Measurements from ENCODE around the gene LCN12.

The LCN12 gene

DNA sequence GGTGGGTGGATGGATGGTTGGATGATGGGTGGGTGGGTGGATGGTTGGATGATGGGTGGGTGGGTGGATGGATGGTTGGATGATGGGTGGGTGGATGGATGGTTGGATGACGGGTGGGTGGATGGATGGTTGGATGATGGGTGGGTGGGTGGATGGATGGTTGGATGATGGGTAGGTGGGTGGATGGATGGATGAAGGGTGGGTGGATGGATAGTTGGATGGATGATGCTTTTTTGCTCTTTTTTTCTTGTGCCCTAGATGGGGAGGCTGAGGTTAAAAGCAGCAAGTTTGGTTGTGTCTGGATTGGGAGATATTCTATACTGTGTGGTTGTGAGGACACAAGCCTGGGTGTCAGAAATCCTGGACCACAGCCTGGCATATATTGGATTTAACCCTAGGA is 5.4 kb downstream of the LCN12 start:
- no peak overlapping the region for H3K9ac ChIP-seq (ENCODE audit: insufficient read length, low read depth)

DNA sequence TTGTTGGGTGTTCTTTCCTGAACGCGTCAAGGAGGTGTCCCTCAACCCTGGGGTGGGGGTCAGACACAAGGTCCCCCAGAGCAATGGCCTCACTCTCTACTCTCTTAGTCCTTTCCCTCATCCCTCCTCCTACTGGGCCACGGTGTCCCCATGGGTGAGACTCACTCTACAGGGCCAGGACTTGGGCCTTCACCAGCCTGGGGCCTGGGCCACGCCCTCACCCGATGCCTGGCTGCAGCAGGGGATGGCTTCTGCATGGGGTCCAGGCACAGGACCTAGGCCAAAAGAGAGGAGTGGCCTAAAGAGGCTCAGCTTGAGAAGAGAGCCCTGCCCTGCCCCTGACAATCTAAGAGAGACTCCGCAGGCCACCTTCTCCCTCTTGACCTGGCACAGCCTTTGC is 5.8 kb downstream of the LCN12 start:
- H3K9ac ChIP-seq (ENCODE audit: insufficient read length, low read depth), result no peak overlapping the region
- peaks cover 13% of the 10 kb centered on the region for H3K4me1 ChIP-seq (ENCODE audit: insufficient read depth, insufficient read length)
- no peaks in the 10 kb centered on the region for H3K36me3 ChIP-seq (ENCODE audit: insufficient read depth, insufficient read length, low read length)
- TF ChIP-seq SUZ12 (IDR thresholded peaks at IDR 0.05; ENCODE audit: extremely low read depth, insufficient read depth, insufficient read length) (no peak), YY1 (IDR thresholded peaks at IDR 0.05; ENCODE audit: insufficient read depth, insufficient read length) (no peak), ZNF274 (IDR thresholded peaks at IDR 0.05; ENCODE audit: low read depth, low read length) (no peak)
- no peak for DNase-seq (ENCODE audit: low read depth, low spot score)
- no peaks in the 10 kb centered on the region for H3K9me3 ChIP-seq (ENCODE audit: insufficient read depth, low read length)
- no peak overlapping the region for H3K4me3 ChIP-seq (ENCODE audit: insufficient read length, low read depth)
- H3K27me3 ChIP-seq (ENCODE audit: insufficient read depth, insufficient read length), result peaks cover 10% of the 10 kb centered on the region

More for the DNA sequence above, 5.4 kb downstream of the LCN12 start:
- Histone ChIP-seq H3K9me3 (ENCODE audit: insufficient read depth, low read length) (no peaks in the 10 kb centered on the region), H3K27me3 (ENCODE audit: insufficient read depth, insufficient read length) (peaks cover 10% of the 10 kb centered on the region), H3K4me3 (ENCODE audit: insufficient read length, low read depth) (no peak overlapping the region), H3K36me3 (ENCODE audit: insufficient read depth, insufficient read length, low read length) (no peaks in the 10 kb centered on the region), H3K4me1 (ENCODE audit: insufficient read depth, insufficient read length) (peaks cover 13% of the 10 kb centered on the region)
- TF ChIP-seq SUZ12 (IDR thresholded peaks at IDR 0.05; ENCODE audit: extremely low read depth, insufficient read depth, insufficient read length), result no peak
- TF ChIP-seq ZNF274 (IDR thresholded peaks at IDR 0.05; ENCODE audit: low read depth, low read length), result no peak
- no peak for TF ChIP-seq YY1 (IDR thresholded peaks at IDR 0.05; ENCODE audit: insufficient read depth, insufficient read length)
- no peak for DNase-seq (ENCODE audit: low read depth, low spot score)

DNA sequence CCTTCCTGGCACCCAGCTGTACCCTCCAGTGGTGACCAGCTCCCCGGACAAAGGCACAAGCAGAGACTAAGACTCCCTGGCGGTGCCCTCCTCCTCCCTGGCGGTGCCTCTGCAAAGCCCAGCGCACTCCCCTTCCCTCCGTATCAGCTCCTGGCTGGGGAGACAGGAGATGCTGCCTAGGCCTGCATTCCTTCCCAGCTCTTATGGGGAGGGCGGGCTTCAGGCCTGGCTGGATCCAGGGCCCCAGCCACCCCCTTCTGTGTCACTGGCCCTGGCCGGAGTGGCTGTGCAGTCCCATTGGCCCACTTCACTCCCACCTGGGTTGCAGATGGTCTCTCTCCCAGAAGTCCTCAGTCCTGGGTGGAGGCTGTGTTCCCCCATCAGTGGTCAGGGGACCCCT is 6.4 kb downstream of the LCN12 start:
- TF ChIP-seq YY1 (IDR thresholded peaks at IDR 0.05; ENCODE audit: insufficient read depth, insufficient read length), result no peak
- TF ChIP-seq SUZ12 (IDR thresholded peaks at IDR 0.05; ENCODE audit: extremely low read depth, insufficient read depth, insufficient read length), result no peak
- no peak for TF ChIP-seq ZNF274 (IDR thresholded peaks at IDR 0.05; ENCODE audit: low read depth, low read length)
- Histone ChIP-seq H3K4me1 (ENCODE audit: insufficient read depth, insufficient read length) (peaks cover 15% of the 10 kb centered on the region), H3K27me3 (ENCODE audit: insufficient read depth, insufficient read length) (peaks cover 10% of the 10 kb centered on the region), H3K4me3 (ENCODE audit: insufficient read length, low read depth) (no peak overlapping the region), H3K9ac (ENCODE audit: insufficient read length, low read depth) (no peak overlapping the region), H3K36me3 (ENCODE audit: insufficient read depth, insufficient read length, low read length) (no peaks in the 10 kb centered on the region), H3K9me3 (ENCODE audit: insufficient read depth, low read length) (no peaks in the 10 kb centered on the region)
- DNase-seq (ENCODE audit: low read depth, low spot score), result no peak

DNA sequence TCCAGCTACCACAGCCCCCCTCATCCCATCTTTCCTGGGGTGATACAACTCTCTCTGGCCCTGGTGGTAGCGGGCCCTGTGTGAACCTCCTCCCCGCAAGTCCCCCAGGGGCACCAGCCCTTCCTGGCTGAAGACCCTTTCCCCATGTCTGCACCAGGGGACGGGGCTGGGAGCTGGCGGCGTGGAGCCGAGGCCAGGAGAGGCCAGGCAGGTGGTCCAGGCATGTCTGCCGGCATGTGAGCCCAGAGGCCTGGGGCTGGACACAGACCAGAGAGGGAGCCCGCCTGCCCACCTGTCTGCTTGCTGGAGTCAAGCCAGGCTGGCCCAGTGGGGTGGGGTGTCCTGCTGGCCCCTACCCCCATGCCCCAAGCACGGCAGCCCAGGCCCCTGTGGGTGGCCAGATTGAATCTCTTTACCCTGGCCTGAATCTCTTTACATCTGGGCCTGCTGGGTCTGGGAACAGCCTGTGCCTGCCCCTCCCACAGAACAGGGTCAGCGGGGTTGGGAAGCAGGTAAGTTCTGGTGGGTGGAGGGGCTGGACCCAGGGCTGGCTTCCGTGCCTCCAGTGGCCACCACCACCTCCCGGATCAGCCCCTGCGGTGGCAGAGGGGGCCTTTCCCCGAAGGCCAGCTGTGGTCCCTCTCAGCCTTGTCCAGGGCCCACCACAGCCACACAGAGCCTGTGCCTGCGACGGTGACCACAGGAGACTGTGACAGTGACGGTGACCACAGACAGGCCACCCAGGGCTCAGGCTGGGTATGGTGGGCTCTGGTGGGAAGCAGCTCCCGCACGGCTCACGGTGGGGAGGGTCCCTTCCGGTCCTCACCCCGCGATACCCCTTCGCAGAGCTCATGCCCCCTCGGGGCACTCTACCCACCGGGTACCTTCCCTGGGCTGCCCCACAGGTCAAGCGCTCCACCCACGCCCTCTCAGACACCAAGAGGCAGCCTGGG is 7.1 kb downstream of the LCN12 start:
- Histone ChIP-seq H3K4me1 (ENCODE audit: insufficient read depth, insufficient read length) (peaks cover 16% of the 10 kb centered on the region), H3K4me3 (ENCODE audit: insufficient read length, low read depth) (no peak overlapping the region), H3K9ac (ENCODE audit: insufficient read length, low read depth) (peak overlapping the region; percentile 57), H3K9me3 (ENCODE audit: insufficient read depth, low read length) (no peaks in the 10 kb centered on the region), H3K27me3 (ENCODE audit: insufficient read depth, insufficient read length) (peaks cover 10% of the 10 kb centered on the region), H3K36me3 (ENCODE audit: insufficient read depth, insufficient read length, low read length) (no peaks in the 10 kb centered on the region)
- DNase-seq (ENCODE audit: low read depth, low spot score), result no peak
- TF ChIP-seq ZNF274 (IDR thresholded peaks at IDR 0.05; ENCODE audit: low read depth, low read length) (no peak), SUZ12 (IDR thresholded peaks at IDR 0.05; ENCODE audit: extremely low read depth, insufficient read depth, insufficient read length) (no peak), YY1 (IDR thresholded peaks at IDR 0.05; ENCODE audit: insufficient read depth, insufficient read length) (no peak)

GRCh38 chr9:136960212-136960937 is 8.3 kb downstream of the LCN12 start:
- Histone ChIP-seq H3K36me3 (ENCODE audit: insufficient read depth, insufficient read length, low read length) (no peaks in the 10 kb centered on the region), H3K9me3 (ENCODE audit: insufficient read depth, low read length) (no peaks in the 10 kb centered on the region), H3K27me3 (ENCODE audit: insufficient read depth, insufficient read length) (peaks cover 9% of the 10 kb centered on the region), H3K9ac (ENCODE audit: insufficient read length, low read depth) (peak overlapping the region; percentile 5), H3K4me1 (ENCODE audit: insufficient read depth, insufficient read length) (peaks cover 22% of the 10 kb centered on the region), H3K4me3 (ENCODE audit: insufficient read length, low read depth) (no peak overlapping the region)
- DNase-seq (ENCODE audit: low read depth, low spot score), result no peak
- no peak for TF ChIP-seq ZNF274 (IDR thresholded peaks at IDR 0.05; ENCODE audit: low read depth, low read length)
- no peak for TF ChIP-seq YY1 (IDR thresholded peaks at IDR 0.05; ENCODE audit: insufficient read depth, insufficient read length)
- TF ChIP-seq SUZ12 (IDR thresholded peaks at IDR 0.05; ENCODE audit: extremely low read depth, insufficient read depth, insufficient read length), result no peak

- H3K4me1 ChIP-seq (ENCODE audit: insufficient read depth, insufficient read length), result peaks cover 23% of the 10 kb centered on the region
- H3K9me3 ChIP-seq (ENCODE audit: insufficient read depth, low read length), result no peaks in the 10 kb centered on the region
- no peak for DNase-seq (ENCODE audit: low read depth, low spot score)
- H3K9ac ChIP-seq (ENCODE audit: insufficient read length, low read depth), result peak overlapping the region; percentile 50
- peaks cover 7% of the 10 kb centered on the region for H3K27me3 ChIP-seq (ENCODE audit: insufficient read depth, insufficient read length)
- TF ChIP-seq SUZ12 (IDR thresholded peaks at IDR 0.05; ENCODE audit: extremely low read depth, insufficient read depth, insufficient read length) (no peak), YY1 (IDR thresholded peaks at IDR 0.05; ENCODE audit: insufficient read depth, insufficient read length) (no peak), ZNF274 (IDR thresholded peaks at IDR 0.05; ENCODE audit: low read depth, low read length) (no peak)
- H3K36me3 ChIP-seq (ENCODE audit: insufficient read depth, insufficient read length, low read length), result no peaks in the 10 kb centered on the region
- no peak overlapping the region for H3K4me3 ChIP-seq (ENCODE audit: insufficient read length, low read depth)
Measured at GRCh38 chr9:136960938-136961275, 8.8 kb downstream of the LCN12 start.
